Measurements from ENCODE around the gene GABRB2.

DNA sequence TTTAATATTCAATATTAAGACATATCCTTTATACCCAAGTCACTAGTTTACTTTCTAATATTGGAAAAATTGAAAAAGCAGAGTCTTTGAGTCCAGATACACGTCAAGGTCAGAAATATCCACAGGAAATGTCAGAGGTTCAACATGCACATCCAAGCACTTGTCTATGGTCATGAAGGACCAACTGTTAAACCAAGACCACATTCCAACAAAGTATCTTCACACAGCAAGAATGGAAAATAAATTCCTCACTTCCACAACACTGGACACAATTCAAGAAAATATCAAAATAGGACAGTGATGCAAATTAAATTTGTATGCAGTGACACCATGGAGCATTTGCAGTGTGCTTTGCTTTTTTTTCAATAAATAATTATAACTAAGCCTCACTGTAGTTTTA lies 142.5 kb downstream of the GABRB2 start:
- TF ChIP-seq POLR2A (IDR thresholded peaks at IDR 0.05; ENCODE audit: low read length) (no peak), MAZ (IDR thresholded peaks at IDR 0.05; ENCODE audit: borderline replicate concordance, low read depth, low read length) (no peak), RCOR1 (IDR thresholded peaks at IDR 0.05; ENCODE audit: low read depth, low read length) (no peak), JUN (IDR thresholded peaks at IDR 0.05) (no peak), CEBPB (IDR thresholded peaks at IDR 0.05) (no peak)
- TF ChIP-seq, protein P1, sequence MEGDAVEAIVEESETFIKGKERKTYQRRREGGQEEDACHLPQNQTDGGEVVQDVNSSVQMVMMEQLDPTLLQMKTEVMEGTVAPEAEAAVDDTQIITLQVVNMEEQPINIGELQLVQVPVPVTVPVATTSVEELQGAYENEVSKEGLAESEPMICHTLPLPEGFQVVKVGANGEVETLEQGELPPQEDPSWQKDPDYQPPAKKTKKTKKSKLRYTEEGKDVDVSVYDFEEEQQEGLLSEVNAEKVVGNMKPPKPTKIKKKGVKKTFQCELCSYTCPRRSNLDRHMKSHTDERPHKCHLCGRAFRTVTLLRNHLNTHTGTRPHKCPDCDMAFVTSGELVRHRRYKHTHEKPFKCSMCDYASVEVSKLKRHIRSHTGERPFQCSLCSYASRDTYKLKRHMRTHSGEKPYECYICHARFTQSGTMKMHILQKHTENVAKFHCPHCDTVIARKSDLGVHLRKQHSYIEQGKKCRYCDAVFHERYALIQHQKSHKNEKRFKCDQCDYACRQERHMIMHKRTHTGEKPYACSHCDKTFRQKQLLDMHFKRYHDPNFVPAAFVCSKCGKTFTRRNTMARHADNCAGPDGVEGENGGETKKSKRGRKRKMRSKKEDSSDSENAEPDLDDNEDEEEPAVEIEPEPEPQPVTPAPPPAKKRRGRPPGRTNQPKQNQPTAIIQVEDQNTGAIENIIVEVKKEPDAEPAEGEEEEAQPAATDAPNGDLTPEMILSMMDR (IDR thresholded peaks at IDR 0.05): no peak
